ENCODE results near the gene C4BPB. TPM values are rescaled to one million over a fixed set of nuclear protein-coding genes. Genes with fewer than 3 reads are reported as not detected.

C4BPB gene
- polyA plus RNA-seq, 1 donor (not counting 4 experiments of a cell fraction or from before 2014, with no cell fraction given): not detected

DNA sequence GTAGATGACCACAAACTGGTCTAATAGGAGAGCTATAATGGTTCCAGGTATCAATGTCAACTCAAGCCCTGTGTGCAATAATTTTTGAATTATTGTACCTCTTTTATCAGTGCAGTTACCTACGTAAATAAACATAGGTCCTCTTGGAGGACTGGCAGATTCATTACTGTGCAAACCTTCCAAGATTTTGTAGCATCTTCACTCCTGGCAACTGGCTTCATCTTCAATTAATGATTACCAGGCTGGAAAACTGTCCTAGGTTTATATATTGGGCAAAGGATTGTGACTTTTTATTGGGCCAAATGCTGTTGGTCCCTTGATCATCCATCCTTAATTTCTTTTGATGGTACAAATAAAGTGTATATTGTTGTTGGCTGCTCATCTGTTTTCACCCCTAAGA lies 51.0 kb downstream of the C4BPB start:
- Histone ChIP-seq H3K27me3 (ENCODE audit: control insufficient read depth, extremely low read depth, insufficient read depth, low read length) (no peaks in the 10 kb centered on the region), H3K9me3 (ENCODE audit: control insufficient read depth, low read depth, low read length) (no peaks in the 10 kb centered on the region), H3K27ac (ENCODE audit: control insufficient read depth, insufficient read depth, low read length) (no peak overlapping the region), H3K36me3 (ENCODE audit: control insufficient read depth in 2 of 2, extremely low read depth in 1 of 2, insufficient read depth in 2 of 2, low read length in 2 of 2) (no peaks in the 10 kb centered on the region), H4K20me1 (ENCODE audit: control insufficient read depth, extremely low read depth, insufficient read depth, low read length) (no peaks in the 10 kb centered on the region), H3K4me2 (ENCODE audit: control insufficient read depth, extremely low read depth, insufficient read depth, low read depth, low read length) (no peak overlapping the region), H2AFZ (ENCODE audit: control insufficient read depth, low read length) (no peak overlapping the region), H3K79me2 (ENCODE audit: control insufficient read depth, insufficient read depth, low read length) (no peaks in the 10 kb centered on the region), H3K9ac (ENCODE audit: control insufficient read depth, extremely low read depth, insufficient read depth, low read length) (no peak overlapping the region), H3K4me3 (ENCODE audit: control insufficient read depth in 2 of 3, extremely low read depth in 1 of 3, insufficient read depth in 2 of 3, low read depth in 1 of 3, low read length in 3 of 3) (no peak overlapping the region), H3K9me1 (ENCODE audit: control insufficient read depth, extremely low read depth, insufficient read depth, low read length) (no peaks in the 10 kb centered on the region), H3K4me1 (ENCODE audit: control insufficient read depth, extremely low read depth, insufficient read depth, low read length) (no peaks in the 10 kb centered on the region)
- dilution Hi-C loops (cut with MboI; ENCODE audit: extremely low pct_ligation_motif_present, low sequenced_read_pairs): no loop called here
- no peak for FAIRE-seq
- no peak for TF ChIP-seq EZH2 (IDR thresholded peaks at IDR 0.05; ENCODE audit: low read length)
- TF ChIP-seq, protein P1, sequence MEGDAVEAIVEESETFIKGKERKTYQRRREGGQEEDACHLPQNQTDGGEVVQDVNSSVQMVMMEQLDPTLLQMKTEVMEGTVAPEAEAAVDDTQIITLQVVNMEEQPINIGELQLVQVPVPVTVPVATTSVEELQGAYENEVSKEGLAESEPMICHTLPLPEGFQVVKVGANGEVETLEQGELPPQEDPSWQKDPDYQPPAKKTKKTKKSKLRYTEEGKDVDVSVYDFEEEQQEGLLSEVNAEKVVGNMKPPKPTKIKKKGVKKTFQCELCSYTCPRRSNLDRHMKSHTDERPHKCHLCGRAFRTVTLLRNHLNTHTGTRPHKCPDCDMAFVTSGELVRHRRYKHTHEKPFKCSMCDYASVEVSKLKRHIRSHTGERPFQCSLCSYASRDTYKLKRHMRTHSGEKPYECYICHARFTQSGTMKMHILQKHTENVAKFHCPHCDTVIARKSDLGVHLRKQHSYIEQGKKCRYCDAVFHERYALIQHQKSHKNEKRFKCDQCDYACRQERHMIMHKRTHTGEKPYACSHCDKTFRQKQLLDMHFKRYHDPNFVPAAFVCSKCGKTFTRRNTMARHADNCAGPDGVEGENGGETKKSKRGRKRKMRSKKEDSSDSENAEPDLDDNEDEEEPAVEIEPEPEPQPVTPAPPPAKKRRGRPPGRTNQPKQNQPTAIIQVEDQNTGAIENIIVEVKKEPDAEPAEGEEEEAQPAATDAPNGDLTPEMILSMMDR (optimal IDR thresholded peaks at IDR 0.05 in 1 of 3, IDR thresholded peaks at IDR 0.05 in 1 of 3, conservative IDR thresholded peaks at IDR 0.05 in 1 of 3; ENCODE audit: extremely low read depth in 1 of 3, insufficient read depth in 2 of 3, low read length in 3 of 3): no peak
- no peak for DNase-seq (ENCODE audit: low read depth, low spot score)

DNA sequence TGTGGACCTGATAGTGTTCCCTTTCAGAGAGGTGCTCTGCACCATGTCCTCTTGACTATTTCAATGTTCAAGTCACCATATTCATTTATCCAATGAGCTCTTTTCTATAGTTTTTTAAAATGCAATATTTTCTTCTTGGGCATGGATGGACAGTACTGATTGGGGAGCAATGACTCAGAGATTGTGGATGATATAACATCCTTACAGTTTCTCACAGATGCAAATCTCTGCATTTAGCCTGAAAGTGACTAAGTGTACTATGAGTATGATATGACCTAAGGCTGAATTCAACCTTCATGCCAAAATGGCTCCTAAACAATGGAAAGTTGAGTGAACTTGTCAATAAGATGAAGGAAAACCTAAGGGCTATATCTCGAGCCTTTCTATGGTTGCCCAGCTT lies 51.9 kb downstream of the C4BPB start:
- no peaks in the 10 kb centered on the region for H3K27me3 ChIP-seq (ENCODE audit: control insufficient read depth, extremely low read depth, insufficient read depth, low read length)
- H3K36me3 ChIP-seq (ENCODE audit: control insufficient read depth in 2 of 2, extremely low read depth in 1 of 2, insufficient read depth in 2 of 2, low read length in 2 of 2): no peaks in the 10 kb centered on the region
- DNase-seq (ENCODE audit: low read depth, low spot score) (no peak), FAIRE-seq (no peak)
- H3K9ac ChIP-seq (ENCODE audit: control insufficient read depth, extremely low read depth, insufficient read depth, low read length): no peak overlapping the region
- H3K4me3 ChIP-seq (ENCODE audit: control insufficient read depth in 2 of 3, extremely low read depth in 1 of 3, insufficient read depth in 2 of 3, low read depth in 1 of 3, low read length in 3 of 3): no peak overlapping the region
- dilution Hi-C loops (cut with MboI; ENCODE audit: extremely low pct_ligation_motif_present, low sequenced_read_pairs): no loop called here
- no peaks in the 10 kb centered on the region for H4K20me1 ChIP-seq (ENCODE audit: control insufficient read depth, extremely low read depth, insufficient read depth, low read length)
- H3K79me2 ChIP-seq (ENCODE audit: control insufficient read depth, insufficient read depth, low read length): no peaks in the 10 kb centered on the region
- H3K9me3 ChIP-seq (ENCODE audit: control insufficient read depth, low read depth, low read length): no peaks in the 10 kb centered on the region
- no peak overlapping the region for H3K4me2 ChIP-seq (ENCODE audit: control insufficient read depth, extremely low read depth, insufficient read depth, low read depth, low read length)
- TF ChIP-seq, protein P1 (optimal IDR thresholded peaks at IDR 0.05 in 1 of 3, IDR thresholded peaks at IDR 0.05 in 1 of 3, conservative IDR thresholded peaks at IDR 0.05 in 1 of 3; ENCODE audit: extremely low read depth in 1 of 3, insufficient read depth in 2 of 3, low read length in 3 of 3): no peak
- TF ChIP-seq EZH2 (IDR thresholded peaks at IDR 0.05; ENCODE audit: low read length): no peak
- no peak overlapping the region for H3K27ac ChIP-seq (ENCODE audit: control insufficient read depth, insufficient read depth, low read length)
- H2AFZ ChIP-seq (ENCODE audit: control insufficient read depth, low read length): no peak overlapping the region
- H3K9me1 ChIP-seq (ENCODE audit: control insufficient read depth, extremely low read depth, insufficient read depth, low read length): no peaks in the 10 kb centered on the region
- no peaks in the 10 kb centered on the region for H3K4me1 ChIP-seq (ENCODE audit: control insufficient read depth, extremely low read depth, insufficient read depth, low read length)
